ENCODE measurements around the gene KIAA1614.

- TF ChIP-seq CTCF (IDR thresholded peaks at IDR 0.05) = no peak
- TF ChIP-seq POLR2A (IDR thresholded peaks at IDR 0.05) = no peak
- TF ChIP-seq POLR2AphosphoS5 (IDR thresholded peaks at IDR 0.05; ENCODE audit: insufficient read depth in 1 of 2, low read depth in 1 of 2) = no peak
Measured at GRCh38 chr1:180981596-180982387, 69.1 kb downstream of the KIAA1614 start.

Measured in vagina (tissue), 2 donors.